ENCODE measurements around the gene RTP3. TPM values are rescaled to one million over a fixed set of nuclear protein-coding genes. Genes with fewer than 3 reads are reported as not detected.
A peak's percentile ranks its signal among the peaks of the same experiment; 100 is the strongest.
"Not testable (repeated sequence)": the region's sequence is repeated elsewhere in the genome, so short reads cannot be mapped to it uniquely, and the experiment has no call there.

The RTP3 gene
- total and polyA plus RNA-seq, 8 donors: not detected

DNA sequence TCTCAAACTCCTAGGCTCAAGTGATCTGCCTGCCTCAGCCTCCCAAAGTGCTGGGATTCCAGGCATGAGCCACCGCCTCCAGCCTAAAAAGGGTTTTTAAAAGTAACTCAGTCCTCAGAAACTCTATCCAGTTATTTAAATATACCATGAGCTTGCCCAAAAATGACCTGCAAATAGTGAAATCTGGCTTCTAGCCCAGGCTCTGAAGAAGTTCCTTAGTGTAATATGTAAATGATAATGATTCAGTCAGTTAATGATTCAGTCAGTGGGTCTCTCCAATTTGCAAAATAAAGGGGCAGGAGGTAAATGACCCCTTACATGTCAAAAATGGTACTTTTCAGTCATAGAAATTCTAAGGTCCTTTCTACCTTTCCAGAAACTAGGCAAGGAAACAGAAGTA, 39.5 kb downstream of the RTP3 start:
- Histone ChIP-seq H3K36me3 (no peaks in the 10 kb centered on the region), H3K4me1 (no peaks in the 10 kb centered on the region), H3K27me3 (no peaks in the 10 kb centered on the region), H3K27ac (no peak overlapping the region), H3K9me3 (no peaks in the 10 kb centered on the region), H3K4me3 (no peak overlapping the region)
- FAIRE-seq (no peak), ATAC-seq (no peak), DNase-seq (no peak)
- WGBS, 2 donors: 86 to 96% methylated on average over 1 of the region's 1 CpG
- intact Hi-C loops (cut with DNase I): no loop called here
- TF ChIP-seq, protein P1, sequence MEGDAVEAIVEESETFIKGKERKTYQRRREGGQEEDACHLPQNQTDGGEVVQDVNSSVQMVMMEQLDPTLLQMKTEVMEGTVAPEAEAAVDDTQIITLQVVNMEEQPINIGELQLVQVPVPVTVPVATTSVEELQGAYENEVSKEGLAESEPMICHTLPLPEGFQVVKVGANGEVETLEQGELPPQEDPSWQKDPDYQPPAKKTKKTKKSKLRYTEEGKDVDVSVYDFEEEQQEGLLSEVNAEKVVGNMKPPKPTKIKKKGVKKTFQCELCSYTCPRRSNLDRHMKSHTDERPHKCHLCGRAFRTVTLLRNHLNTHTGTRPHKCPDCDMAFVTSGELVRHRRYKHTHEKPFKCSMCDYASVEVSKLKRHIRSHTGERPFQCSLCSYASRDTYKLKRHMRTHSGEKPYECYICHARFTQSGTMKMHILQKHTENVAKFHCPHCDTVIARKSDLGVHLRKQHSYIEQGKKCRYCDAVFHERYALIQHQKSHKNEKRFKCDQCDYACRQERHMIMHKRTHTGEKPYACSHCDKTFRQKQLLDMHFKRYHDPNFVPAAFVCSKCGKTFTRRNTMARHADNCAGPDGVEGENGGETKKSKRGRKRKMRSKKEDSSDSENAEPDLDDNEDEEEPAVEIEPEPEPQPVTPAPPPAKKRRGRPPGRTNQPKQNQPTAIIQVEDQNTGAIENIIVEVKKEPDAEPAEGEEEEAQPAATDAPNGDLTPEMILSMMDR (IDR thresholded peaks at IDR 0.05): no peak

DNA sequence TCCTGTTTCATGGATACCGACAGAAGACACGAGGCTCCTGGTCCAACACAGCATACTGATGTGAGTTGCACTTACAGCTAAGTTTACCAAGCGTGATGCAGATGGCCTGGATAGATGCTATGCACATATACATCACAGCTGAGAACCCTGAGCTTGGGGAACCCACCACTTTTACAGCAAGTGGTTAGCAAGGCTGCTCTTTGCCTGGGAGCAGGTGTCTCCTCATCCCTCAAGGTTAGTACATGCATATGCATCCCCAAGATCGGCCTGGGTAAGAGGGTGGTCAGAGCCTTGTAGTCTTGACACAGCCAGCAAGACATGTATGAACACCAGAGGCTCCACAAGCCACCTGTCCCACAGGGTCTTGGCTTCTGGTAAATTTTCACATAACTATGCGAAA, 40.0 kb downstream of the RTP3 start:
- Histone ChIP-seq H3K4me1 (no peaks in the 10 kb centered on the region), H3K27me3 (no peaks in the 10 kb centered on the region), H3K27ac (no peak overlapping the region), H3K36me3 (no peaks in the 10 kb centered on the region), H3K4me3 (no peak overlapping the region), H3K9me3 (no peaks in the 10 kb centered on the region)
- FAIRE-seq: no peak
- DNase-seq: no peak
- intact Hi-C loops (cut with DNase I): no loop called here
- WGBS, 2 donors: 82 to 93% methylated on average over 5 of the region's 5 CpGs
- TF ChIP-seq, protein P1 (IDR thresholded peaks at IDR 0.05): no peak
- no peak for ATAC-seq

DNA sequence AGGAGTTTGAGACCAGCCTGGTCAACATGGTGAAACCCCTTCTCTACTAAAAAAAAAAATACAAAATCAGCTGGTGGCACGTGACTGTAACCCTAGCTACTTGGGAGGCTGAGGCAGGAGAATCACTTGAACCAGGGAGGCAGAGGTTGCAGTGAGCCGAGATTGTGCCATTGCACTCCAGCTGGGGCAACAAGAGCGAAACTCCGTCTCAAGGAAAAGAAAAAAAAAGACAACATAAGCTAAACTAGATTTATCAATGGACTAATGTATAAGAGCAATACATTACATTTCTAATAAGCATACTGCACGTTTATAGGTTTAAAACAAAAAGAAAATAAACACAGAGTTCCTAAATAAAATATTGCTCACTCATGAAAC, 40.6 kb downstream of the RTP3 start:
- H3K9me3 ChIP-seq; H3K27ac ChIP-seq; H3K4me3 ChIP-seq; DNase-seq; FAIRE-seq; intact Hi-C loops (cut with DNase I); H3K4me1 ChIP-seq; ATAC-seq; H3K36me3 ChIP-seq; H3K27me3 ChIP-seq: not testable (repeated sequence)
- WGBS, 2 donors: 68 to 74% methylated on average over 5 of the region's 5 CpGs

DNA sequence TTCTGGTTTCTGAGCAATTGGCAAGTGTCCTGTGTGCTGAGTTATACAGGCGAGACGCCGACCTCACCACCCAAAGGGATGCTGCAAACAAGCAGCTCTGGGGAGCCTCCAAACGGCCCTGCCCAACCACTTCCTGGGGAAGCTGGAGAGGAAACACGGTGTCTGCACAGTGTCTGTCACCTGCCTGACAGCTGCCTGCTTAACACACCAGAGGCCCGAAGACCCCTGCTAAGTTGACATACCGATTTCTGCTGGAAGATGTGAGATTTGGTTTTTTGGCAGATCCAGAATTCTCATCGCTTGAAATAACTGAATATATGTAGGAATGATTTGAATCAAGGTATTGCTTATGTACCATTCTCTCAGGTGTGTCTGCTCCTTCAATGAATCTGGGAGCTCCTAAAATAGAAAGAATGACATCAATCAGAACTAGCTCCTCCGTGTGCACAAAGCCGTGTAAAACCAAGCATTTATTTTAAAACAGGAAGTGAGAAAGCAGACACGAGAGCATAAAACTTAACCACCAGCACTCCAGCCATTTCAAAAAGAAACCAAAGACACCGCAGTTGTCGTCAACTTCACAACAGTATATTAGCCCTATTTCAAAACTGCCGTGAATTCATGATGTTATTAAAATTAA, 41.1 kb downstream of the RTP3 start:
- TF ChIP-seq, protein P1 (IDR thresholded peaks at IDR 0.05): no peak
- H3K36me3 ChIP-seq: no peaks in the 10 kb centered on the region
- H3K4me3 ChIP-seq: no peak overlapping the region
- WGBS, 2 donors: 69 to 75% methylated on average over 14 of the region's 14 CpGs
- H3K4me1 ChIP-seq: no peaks in the 10 kb centered on the region
- no peaks in the 10 kb centered on the region for H3K9me3 ChIP-seq
- FAIRE-seq: no peak
- intact Hi-C loops (cut with DNase I): no loop called here
- H3K27me3 ChIP-seq: no peaks in the 10 kb centered on the region
- peak overlapping the region in 1 of 4 donors; percentile 20 for H3K27ac ChIP-seq
- DNase-seq: peak in 1 of 6 donors; percentile 50
- peak in 2 of 4 donors; percentile 75 to 83 for ATAC-seq

DNA sequence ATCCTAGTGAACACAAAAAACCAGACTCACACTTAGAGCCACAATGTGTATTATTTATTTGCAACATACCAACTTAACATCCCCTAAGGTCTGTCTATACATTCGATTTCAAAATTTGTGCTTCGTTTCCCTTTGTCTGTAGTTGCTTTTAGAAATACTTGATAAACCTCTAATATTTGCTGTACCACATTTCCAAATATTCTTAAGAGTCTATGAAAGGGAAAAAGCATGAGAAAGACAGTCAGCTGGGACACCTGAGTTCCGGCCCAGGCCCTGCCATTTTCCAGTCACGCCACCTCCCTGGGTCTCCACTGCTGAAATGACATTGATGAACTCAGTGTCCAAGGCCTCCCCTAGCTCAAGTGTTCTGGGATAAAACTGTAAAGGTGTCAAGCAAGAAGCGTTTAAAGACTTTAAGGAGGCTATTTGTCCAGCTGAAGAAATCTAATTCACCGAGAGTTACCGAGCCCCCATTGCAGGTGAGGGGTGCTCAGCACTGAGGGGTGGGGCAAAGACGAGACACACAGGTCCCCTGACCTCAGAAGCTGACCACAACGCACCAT, 41.7 kb downstream of the RTP3 start:
- TF ChIP-seq, protein P1 (IDR thresholded peaks at IDR 0.05): no peak
- Histone ChIP-seq H3K27me3 (no peaks in the 10 kb centered on the region), H3K36me3 (no peaks in the 10 kb centered on the region), H3K9me3 (no peaks in the 10 kb centered on the region), H3K27ac (peak overlapping the region in 1 of 4 donors; percentile 20), H3K4me3 (no peak overlapping the region), H3K4me1 (no peaks in the 10 kb centered on the region)
- no peak for ATAC-seq
- DNase-seq: no peak
- WGBS, 2 donors: 90 to 93% methylated on average over 9 of the region's 9 CpGs
- FAIRE-seq: no peak
- intact Hi-C loops (cut with DNase I): no loop called here

Measured in pancreas (tissue), 10 donors.